Measurements from ENCODE around the gene PPP2R2C. TPM values are rescaled to one million over a fixed set of nuclear protein-coding genes. Genes with fewer than 3 reads are reported as not detected.

Gene PPP2R2C
- total and polyA plus RNA-seq, 2 experiments from 2014 or later: 1.3 to 9.2 TPM

DNA sequence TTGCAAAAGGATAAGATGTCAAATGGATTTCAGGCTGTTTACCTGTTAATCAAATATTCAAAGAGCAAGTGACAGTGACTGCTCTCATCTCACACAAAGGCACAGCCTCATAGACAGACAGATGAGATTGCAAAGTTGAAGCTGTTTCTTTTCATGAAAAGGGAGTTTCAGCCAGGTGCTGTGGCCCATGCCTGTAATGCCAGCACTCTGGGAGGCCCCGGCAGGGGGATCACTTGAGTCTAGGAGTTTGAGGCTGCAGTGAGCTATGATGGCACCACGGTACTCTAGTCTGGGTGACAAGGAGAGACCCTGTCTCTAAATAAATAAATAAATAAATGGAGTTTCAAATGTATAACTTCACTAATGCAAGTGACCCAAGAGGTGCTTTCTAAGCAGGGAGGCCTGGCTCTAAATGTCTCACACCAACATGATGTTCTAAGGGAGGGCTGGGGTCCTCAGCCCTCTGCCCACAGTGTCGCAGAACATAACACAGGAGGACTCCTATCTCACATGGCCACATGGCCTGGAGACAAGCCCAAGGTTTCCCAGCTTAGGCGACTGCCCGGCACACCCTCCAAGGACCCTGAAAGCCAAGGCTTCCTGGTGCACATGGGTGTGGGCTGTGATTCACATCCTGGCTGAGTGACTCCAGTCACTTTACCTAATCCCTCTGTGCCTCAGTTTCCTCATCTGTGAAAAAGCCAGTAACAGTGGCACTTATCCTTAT, 26.8 kb downstream of the PPP2R2C start:
- H3K4me1 Mint-ChIP-seq: peaks cover 14% of the 10 kb centered on the region
- Histone ChIP-seq H3K9me2 (ENCODE audit: insufficient read depth) (no peaks in the 10 kb centered on the region), H3K4me1 (ENCODE audit: insufficient read depth) (no peaks in the 10 kb centered on the region; the same call in 1 of the 2 replicates), H4K20me1 (replicated peaks; ENCODE audit: insufficient read depth) (no peaks in the 10 kb centered on the region), H3K27me3 (ENCODE audit: insufficient read depth) (no peaks in the 10 kb centered on the region), H3F3A (replicated peaks; ENCODE audit: low read depth) (no peaks in the 10 kb centered on the region), H2AFZ (no peak overlapping the region), H3K27ac (ENCODE audit: low read depth) (no peak overlapping the region), H3K36me3 (ENCODE audit: insufficient read depth) (no peaks in the 10 kb centered on the region), H3K4me3 (no peak overlapping the region), H3K79me2 (replicated peaks; ENCODE audit: insufficient read depth) (no peaks in the 10 kb centered on the region), H3K4me2 (no peak overlapping the region)
- H3K9me3 Mint-ChIP-seq: no peaks in the 10 kb centered on the region; the same call in 2 of the 3 replicates
- TF ChIP-seq POLR2AphosphoS5 (IDR thresholded peaks at IDR 0.05; ENCODE audit: low read depth): no peak
- TF ChIP-seq, protein P1, sequence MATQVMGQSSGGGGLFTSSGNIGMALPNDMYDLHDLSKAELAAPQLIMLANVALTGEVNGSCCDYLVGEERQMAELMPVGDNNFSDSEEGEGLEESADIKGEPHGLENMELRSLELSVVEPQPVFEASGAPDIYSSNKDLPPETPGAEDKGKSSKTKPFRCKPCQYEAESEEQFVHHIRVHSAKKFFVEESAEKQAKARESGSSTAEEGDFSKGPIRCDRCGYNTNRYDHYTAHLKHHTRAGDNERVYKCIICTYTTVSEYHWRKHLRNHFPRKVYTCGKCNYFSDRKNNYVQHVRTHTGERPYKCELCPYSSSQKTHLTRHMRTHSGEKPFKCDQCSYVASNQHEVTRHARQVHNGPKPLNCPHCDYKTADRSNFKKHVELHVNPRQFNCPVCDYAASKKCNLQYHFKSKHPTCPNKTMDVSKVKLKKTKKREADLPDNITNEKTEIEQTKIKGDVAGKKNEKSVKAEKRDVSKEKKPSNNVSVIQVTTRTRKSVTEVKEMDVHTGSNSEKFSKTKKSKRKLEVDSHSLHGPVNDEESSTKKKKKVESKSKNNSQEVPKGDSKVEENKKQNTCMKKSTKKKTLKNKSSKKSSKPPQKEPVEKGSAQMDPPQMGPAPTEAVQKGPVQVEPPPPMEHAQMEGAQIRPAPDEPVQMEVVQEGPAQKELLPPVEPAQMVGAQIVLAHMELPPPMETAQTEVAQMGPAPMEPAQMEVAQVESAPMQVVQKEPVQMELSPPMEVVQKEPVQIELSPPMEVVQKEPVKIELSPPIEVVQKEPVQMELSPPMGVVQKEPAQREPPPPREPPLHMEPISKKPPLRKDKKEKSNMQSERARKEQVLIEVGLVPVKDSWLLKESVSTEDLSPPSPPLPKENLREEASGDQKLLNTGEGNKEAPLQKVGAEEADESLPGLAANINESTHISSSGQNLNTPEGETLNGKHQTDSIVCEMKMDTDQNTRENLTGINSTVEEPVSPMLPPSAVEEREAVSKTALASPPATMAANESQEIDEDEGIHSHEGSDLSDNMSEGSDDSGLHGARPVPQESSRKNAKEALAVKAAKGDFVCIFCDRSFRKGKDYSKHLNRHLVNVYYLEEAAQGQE (IDR thresholded peaks at IDR 0.05; ENCODE audit: unreplicated experiment): no peak
- TF ChIP-seq EZH2 (IDR thresholded peaks at IDR 0.05; ENCODE audit: low read depth, unreplicated experiment): no peak
- TF ChIP-seq NANOG (IDR thresholded peaks at IDR 0.05; ENCODE audit: borderline replicate concordance): no peak
- no peak for TF ChIP-seq EZH2phosphoT487 (IDR thresholded peaks at IDR 0.05; ENCODE audit: unreplicated experiment)
- TF ChIP-seq STAT1 (IDR thresholded peaks at IDR 0.05; ENCODE audit: unreplicated experiment): no peak
- no peak for TF ChIP-seq ZNF331 (CRISPR knock-in tag; IDR thresholded peaks at IDR 0.05; ENCODE audit: low read depth)
- peaks cover 11% of the 10 kb centered on the region for H3K27me3 Mint-ChIP-seq (ENCODE audit: insufficient read depth, low read depth, poor library complexity)
- DNase-seq (ENCODE audit: low spot score) (no peak), ATAC-seq (no peak)
- H3K27ac Mint-ChIP-seq: no peak overlapping the region
- no peak overlapping the region for H3K4me3 Mint-ChIP-seq
- no peaks in the 10 kb centered on the region for H3K36me3 Mint-ChIP-seq (ENCODE audit: low read depth)

DNA sequence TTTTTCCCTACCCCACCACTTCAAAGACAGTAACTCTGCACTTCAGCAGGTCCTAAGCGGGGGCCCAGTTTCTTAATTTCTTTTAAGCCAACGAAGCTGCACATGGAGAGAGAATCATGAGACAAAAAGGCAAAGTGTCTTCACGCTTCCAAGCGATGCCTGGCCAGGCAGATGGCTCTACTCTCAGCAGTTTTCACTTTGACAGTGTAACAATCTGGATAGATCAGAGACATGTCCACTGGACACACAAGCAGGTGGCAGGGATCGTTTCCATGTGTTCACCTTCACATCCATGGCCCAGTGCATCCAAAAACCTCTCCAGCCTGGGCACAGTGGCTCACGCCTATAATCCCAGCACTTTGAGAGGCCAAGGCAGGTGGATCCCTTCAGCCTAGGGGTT, 27.8 kb downstream of the PPP2R2C start:
- no peaks in the 10 kb centered on the region for H3F3A ChIP-seq (replicated peaks; ENCODE audit: low read depth)
- Mint-ChIP-seq H3K4me3 (no peak overlapping the region), H3K27ac (no peak overlapping the region), H3K36me3 (ENCODE audit: low read depth) (no peaks in the 10 kb centered on the region), H3K27me3 (ENCODE audit: insufficient read depth, low read depth, poor library complexity) (peaks cover 11% of the 10 kb centered on the region), H3K9me3 (no peaks in the 10 kb centered on the region), H3K4me1 (peaks cover 14% of the 10 kb centered on the region)
- no peaks in the 10 kb centered on the region for H3K79me2 ChIP-seq (replicated peaks; ENCODE audit: insufficient read depth)
- no peak for ATAC-seq
- no peaks in the 10 kb centered on the region for H3K36me3 ChIP-seq (ENCODE audit: insufficient read depth)
- TF ChIP-seq, protein P2, sequence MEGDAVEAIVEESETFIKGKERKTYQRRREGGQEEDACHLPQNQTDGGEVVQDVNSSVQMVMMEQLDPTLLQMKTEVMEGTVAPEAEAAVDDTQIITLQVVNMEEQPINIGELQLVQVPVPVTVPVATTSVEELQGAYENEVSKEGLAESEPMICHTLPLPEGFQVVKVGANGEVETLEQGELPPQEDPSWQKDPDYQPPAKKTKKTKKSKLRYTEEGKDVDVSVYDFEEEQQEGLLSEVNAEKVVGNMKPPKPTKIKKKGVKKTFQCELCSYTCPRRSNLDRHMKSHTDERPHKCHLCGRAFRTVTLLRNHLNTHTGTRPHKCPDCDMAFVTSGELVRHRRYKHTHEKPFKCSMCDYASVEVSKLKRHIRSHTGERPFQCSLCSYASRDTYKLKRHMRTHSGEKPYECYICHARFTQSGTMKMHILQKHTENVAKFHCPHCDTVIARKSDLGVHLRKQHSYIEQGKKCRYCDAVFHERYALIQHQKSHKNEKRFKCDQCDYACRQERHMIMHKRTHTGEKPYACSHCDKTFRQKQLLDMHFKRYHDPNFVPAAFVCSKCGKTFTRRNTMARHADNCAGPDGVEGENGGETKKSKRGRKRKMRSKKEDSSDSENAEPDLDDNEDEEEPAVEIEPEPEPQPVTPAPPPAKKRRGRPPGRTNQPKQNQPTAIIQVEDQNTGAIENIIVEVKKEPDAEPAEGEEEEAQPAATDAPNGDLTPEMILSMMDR (conservative IDR thresholded peaks at IDR 0.05; ENCODE audit: low read depth in 2 of 2): no peak
- DNase-seq (ENCODE audit: low spot score): no peak
- no peaks in the 10 kb centered on the region; the same call in 1 of the 2 replicates for H3K4me1 ChIP-seq (ENCODE audit: insufficient read depth)
- H3K27me3 ChIP-seq (ENCODE audit: insufficient read depth): no peaks in the 10 kb centered on the region
- H3K4me3 ChIP-seq: no peak overlapping the region
- H2AFZ ChIP-seq: no peak overlapping the region
- no peak overlapping the region for H3K27ac ChIP-seq (ENCODE audit: low read depth)
- no peak overlapping the region for H3K4me2 ChIP-seq
- H4K20me1 ChIP-seq (replicated peaks; ENCODE audit: insufficient read depth): no peaks in the 10 kb centered on the region
- no peaks in the 10 kb centered on the region for H3K9me2 ChIP-seq (ENCODE audit: insufficient read depth)

All from GM23338 (cell line).